ENCODE data around the gene BROX. TPM values are rescaled to one million over a fixed set of nuclear protein-coding genes. Genes with fewer than 3 reads are reported as not detected.
"Not testable (repeated sequence)": the region's sequence is repeated elsewhere in the genome, so short reads cannot be mapped to it uniquely, and the experiment has no call there.

BROX gene
- total RNA-seq, 2 donors from 2014 or later, result 22.8 to 26.3 TPM

DNA sequence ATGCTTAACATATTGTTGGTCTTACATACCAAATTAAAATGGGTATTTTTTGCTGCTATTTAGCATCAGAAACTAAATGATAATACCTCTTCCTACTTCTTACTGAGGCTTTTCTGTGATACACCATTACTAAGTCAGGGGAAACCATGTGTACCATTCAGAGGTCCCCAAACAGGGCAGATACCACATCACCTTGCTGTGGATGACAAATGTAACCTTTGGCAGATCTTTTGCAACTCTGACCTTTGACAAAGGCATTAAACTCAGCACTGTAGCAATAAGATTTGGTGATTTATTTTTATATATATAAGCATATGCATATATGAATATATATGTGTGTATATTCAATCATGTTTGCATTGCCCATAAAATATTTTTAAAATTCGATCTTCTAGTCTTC is 27.6 kb downstream of the BROX start:
- TF ChIP-seq, protein P1, sequence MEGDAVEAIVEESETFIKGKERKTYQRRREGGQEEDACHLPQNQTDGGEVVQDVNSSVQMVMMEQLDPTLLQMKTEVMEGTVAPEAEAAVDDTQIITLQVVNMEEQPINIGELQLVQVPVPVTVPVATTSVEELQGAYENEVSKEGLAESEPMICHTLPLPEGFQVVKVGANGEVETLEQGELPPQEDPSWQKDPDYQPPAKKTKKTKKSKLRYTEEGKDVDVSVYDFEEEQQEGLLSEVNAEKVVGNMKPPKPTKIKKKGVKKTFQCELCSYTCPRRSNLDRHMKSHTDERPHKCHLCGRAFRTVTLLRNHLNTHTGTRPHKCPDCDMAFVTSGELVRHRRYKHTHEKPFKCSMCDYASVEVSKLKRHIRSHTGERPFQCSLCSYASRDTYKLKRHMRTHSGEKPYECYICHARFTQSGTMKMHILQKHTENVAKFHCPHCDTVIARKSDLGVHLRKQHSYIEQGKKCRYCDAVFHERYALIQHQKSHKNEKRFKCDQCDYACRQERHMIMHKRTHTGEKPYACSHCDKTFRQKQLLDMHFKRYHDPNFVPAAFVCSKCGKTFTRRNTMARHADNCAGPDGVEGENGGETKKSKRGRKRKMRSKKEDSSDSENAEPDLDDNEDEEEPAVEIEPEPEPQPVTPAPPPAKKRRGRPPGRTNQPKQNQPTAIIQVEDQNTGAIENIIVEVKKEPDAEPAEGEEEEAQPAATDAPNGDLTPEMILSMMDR (conservative IDR thresholded peaks at IDR 0.05), result no peak
- H3K27me3 Mint-ChIP-seq (ENCODE audit: insufficient read depth), result no peaks in the 10 kb centered on the region
- DNase-seq, result no peak
- H3K27me3 ChIP-seq (ENCODE audit: control insufficient read depth, insufficient read depth, low read length, poor library complexity, severe bottlenecking), result no peaks in the 10 kb centered on the region
- no peaks in the 10 kb centered on the region for H3K36me3 Mint-ChIP-seq (ENCODE audit: low read depth)
- peaks cover 5% of the 10 kb centered on the region for H3K4me1 Mint-ChIP-seq
- no CpG with 5 or more reads among the region's 1 CpG for WGBS, 2 experiments (ENCODE audit: insufficient coverage in 1 of 2, insufficient read length in 1 of 2)
- H3K9me3 Mint-ChIP-seq, result no peaks in the 10 kb centered on the region
- H3K4me3 Mint-ChIP-seq, result no peak overlapping the region
- no peak overlapping the region for H3K27ac ChIP-seq (ENCODE audit: low read depth, low read length)
- H3K4me1 ChIP-seq (ENCODE audit: control insufficient read depth, insufficient read depth, low read length), result no peaks in the 10 kb centered on the region
- H3K9ac ChIP-seq (ENCODE audit: extremely low read depth, low read length, poor library complexity, severe bottlenecking), result no peak overlapping the region
- H3K9me3 ChIP-seq (ENCODE audit: control insufficient read depth, low read length), result no peaks in the 10 kb centered on the region
- H3K36me3 ChIP-seq (ENCODE audit: control insufficient read depth, insufficient read depth, low read length), result no peaks in the 10 kb centered on the region
- no peak overlapping the region for H3K4me3 ChIP-seq (ENCODE audit: low read length)
- H3K27ac Mint-ChIP-seq, result no peak overlapping the region

DNA sequence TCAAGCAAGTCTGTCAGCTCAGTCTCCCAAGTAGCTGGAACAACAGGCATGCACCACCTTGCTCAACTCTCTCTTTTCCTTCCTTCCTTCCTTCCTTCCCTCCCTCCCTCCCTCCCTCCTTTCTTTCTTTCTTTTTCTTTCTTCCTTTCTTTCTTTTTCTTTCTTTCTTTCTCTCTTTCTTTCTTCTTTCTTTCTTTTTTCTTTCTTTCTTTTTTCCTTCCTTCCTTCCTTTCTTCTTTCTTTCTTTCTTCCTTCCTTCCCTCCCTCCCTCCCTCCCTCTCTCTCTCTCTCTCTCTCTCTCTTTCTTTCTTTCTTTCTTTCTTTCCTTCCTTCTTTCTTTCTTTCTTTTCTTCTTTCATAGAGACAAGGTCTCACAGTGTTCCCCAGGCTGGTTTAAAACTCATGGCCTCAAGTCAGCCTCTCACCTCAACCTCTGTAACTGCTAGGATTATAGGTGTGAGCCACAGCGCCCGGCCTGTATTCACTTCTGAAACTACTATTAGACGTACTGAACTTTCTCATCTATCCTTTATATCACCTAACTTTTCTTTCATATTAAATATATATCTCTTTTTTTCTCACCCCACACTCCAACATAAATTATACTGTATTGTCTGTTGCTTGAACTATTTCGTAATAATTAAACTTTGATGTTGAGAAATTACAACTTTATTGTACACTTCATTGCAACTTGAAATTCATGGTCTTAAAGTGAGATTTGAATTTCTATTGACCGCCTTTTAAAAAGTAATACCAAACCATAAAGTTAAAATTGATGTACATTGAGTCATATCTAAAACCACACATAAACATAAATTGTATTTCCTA is 29.5 kb downstream of the BROX start:
- not testable (repeated sequence) for H3K9me3 ChIP-seq (ENCODE audit: control insufficient read depth, low read length); H3K36me3 ChIP-seq (ENCODE audit: control insufficient read depth, insufficient read depth, low read length); H3K27ac ChIP-seq (ENCODE audit: low read depth, low read length); H3K36me3 Mint-ChIP-seq (ENCODE audit: low read depth); H3K27ac Mint-ChIP-seq; DNase-seq; H3K4me1 Mint-ChIP-seq; H3K27me3 ChIP-seq (ENCODE audit: control insufficient read depth, insufficient read depth, low read length, poor library complexity, severe bottlenecking); H3K4me3 Mint-ChIP-seq; H3K9ac ChIP-seq (ENCODE audit: extremely low read depth, low read length, poor library complexity, severe bottlenecking); H3K4me3 ChIP-seq (ENCODE audit: low read length); H3K27me3 Mint-ChIP-seq (ENCODE audit: insufficient read depth); H3K9me3 Mint-ChIP-seq; H3K4me1 ChIP-seq (ENCODE audit: control insufficient read depth, insufficient read depth, low read length)
- 83 to 100% methylated on average over 2 to 5 of the region's 5 CpGs for WGBS, 2 experiments (ENCODE audit: insufficient coverage in 1 of 2, insufficient read length in 1 of 2)

DNA sequence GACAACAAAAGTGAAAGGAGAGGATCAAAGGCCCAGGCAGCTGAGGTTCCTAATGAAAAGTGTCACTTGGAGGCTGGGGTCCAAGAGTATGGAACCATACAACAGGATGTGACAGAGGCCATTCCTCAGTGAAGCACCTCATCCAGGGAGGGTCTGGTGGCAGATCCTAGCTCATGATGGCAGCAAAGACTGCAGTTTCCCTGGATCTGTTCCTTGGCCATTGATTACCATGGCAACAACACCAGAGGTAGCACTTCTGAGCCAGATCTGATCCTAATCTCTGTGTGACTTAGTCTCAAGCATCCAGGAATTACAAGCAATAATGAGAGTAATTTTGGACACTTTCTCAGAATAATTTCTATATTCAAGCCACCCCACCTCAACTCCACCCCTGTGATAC is 37.6 kb downstream of the BROX start:
- Mint-ChIP-seq H3K27ac (no peak overlapping the region), H3K4me1 (no peaks in the 10 kb centered on the region), H3K36me3 (ENCODE audit: low read depth) (no peaks in the 10 kb centered on the region), H3K4me3 (no peak overlapping the region), H3K27me3 (ENCODE audit: insufficient read depth) (no peaks in the 10 kb centered on the region), H3K9me3 (no peaks in the 10 kb centered on the region)
- Histone ChIP-seq H3K36me3 (ENCODE audit: control insufficient read depth, insufficient read depth, low read length) (no peaks in the 10 kb centered on the region), H3K9me3 (ENCODE audit: control insufficient read depth, low read length) (no peaks in the 10 kb centered on the region), H3K9ac (ENCODE audit: extremely low read depth, low read length, poor library complexity, severe bottlenecking) (no peak overlapping the region), H3K4me3 (ENCODE audit: low read length) (no peak overlapping the region), H3K27me3 (ENCODE audit: control insufficient read depth, insufficient read depth, low read length, poor library complexity, severe bottlenecking) (no peaks in the 10 kb centered on the region), H3K27ac (ENCODE audit: low read depth, low read length) (no peak overlapping the region), H3K4me1 (ENCODE audit: control insufficient read depth, insufficient read depth, low read length) (no peaks in the 10 kb centered on the region)
- peak; percentile 52 for DNase-seq
- TF ChIP-seq, protein P1 (conservative IDR thresholded peaks at IDR 0.05), result peak; percentile 29

DNA sequence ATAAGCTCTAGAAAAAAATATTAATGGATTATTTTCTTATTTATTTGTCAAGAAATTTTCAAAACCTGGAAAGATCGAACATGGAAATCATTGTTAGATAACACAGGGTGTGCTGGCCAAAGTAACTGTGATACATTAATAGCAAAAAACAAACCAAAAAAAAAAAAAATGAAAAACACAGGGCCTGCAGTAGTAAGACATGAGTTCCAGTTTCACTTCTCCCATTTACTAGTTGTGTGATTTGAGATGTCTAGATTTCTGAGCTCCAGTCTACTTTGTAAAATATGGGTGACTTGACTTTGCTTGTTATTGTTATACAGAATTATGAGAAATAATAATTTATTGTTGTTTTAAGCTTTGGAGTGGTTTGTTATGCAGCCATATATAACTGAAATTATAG is 38.3 kb downstream of the BROX start:
- TF ChIP-seq, protein P1 (conservative IDR thresholded peaks at IDR 0.05), result no peak
- no peaks in the 10 kb centered on the region for H3K9me3 Mint-ChIP-seq

More for the DNA sequence above, 38.3 kb downstream of the BROX start:
- Mint-ChIP-seq H3K36me3 (ENCODE audit: low read depth) (no peaks in the 10 kb centered on the region), H3K27ac (no peak overlapping the region), H3K27me3 (ENCODE audit: insufficient read depth) (no peaks in the 10 kb centered on the region), H3K4me1 (no peaks in the 10 kb centered on the region), H3K4me3 (no peak overlapping the region)
- Histone ChIP-seq H3K9me3 (ENCODE audit: control insufficient read depth, low read length) (no peaks in the 10 kb centered on the region), H3K27me3 (ENCODE audit: control insufficient read depth, insufficient read depth, low read length, poor library complexity, severe bottlenecking) (no peaks in the 10 kb centered on the region), H3K27ac (ENCODE audit: low read depth, low read length) (no peak overlapping the region), H3K36me3 (ENCODE audit: control insufficient read depth, insufficient read depth, low read length) (no peaks in the 10 kb centered on the region), H3K4me1 (ENCODE audit: control insufficient read depth, insufficient read depth, low read length) (no peaks in the 10 kb centered on the region), H3K9ac (ENCODE audit: extremely low read depth, low read length, poor library complexity, severe bottlenecking) (no peak overlapping the region), H3K4me3 (ENCODE audit: low read length) (no peak overlapping the region)
- DNase-seq, result no peak
- no CpG with 5 or more reads among the region's 1 CpG for WGBS, 2 experiments (ENCODE audit: insufficient coverage in 1 of 2, insufficient read length in 1 of 2)
